Measurements from ENCODE around the gene SLC22A23.
A peak's percentile ranks its signal among the peaks of the same experiment; 100 is the strongest.

- TF ChIP-seq EP300 (IDR thresholded peaks at IDR 0.05), result peak; percentile 54 to 69
- TF ChIP-seq, protein P1, sequence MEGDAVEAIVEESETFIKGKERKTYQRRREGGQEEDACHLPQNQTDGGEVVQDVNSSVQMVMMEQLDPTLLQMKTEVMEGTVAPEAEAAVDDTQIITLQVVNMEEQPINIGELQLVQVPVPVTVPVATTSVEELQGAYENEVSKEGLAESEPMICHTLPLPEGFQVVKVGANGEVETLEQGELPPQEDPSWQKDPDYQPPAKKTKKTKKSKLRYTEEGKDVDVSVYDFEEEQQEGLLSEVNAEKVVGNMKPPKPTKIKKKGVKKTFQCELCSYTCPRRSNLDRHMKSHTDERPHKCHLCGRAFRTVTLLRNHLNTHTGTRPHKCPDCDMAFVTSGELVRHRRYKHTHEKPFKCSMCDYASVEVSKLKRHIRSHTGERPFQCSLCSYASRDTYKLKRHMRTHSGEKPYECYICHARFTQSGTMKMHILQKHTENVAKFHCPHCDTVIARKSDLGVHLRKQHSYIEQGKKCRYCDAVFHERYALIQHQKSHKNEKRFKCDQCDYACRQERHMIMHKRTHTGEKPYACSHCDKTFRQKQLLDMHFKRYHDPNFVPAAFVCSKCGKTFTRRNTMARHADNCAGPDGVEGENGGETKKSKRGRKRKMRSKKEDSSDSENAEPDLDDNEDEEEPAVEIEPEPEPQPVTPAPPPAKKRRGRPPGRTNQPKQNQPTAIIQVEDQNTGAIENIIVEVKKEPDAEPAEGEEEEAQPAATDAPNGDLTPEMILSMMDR (IDR thresholded peaks at IDR 0.05), result no peak
Observed at GRCh38 chr6:3324262-3324942, 132.4 kb downstream of the SLC22A23 start.
